GM04503 (cell line): ENCODE measurements around the gene DNAH11.
"Not testable (repeated sequence)": the region's sequence is repeated elsewhere in the genome, so short reads cannot be mapped to it uniquely, and the experiment has no call there.

ENCODE experiments used
- DNase-seq: peaks from one replicate; pipeline ENCODE4 v3.0.0-alpha.2; 2012; ENCODE audit warnings: low read depth

The DNAH11 gene

DNA sequence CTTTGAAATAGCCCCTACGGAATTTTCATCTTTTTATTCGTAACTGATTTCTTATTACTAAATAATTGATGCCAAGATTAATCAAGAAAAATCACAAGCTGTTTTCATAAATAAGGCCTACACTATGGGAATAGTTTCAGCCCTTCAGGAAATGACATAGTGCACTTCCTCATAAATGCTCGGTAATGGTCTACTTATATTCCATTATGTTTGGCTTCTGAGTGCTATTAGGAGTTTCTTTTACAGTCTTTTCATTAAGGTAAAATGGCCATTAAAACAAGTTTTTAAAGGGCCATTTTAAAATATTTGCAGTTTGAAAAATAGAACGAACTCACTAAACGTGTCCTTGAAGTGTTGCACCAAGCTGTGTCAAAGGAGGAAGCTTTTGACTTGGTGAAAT lies 174.5 kb downstream of the DNAH11 start:
- DNase-seq = no peak

DNA sequence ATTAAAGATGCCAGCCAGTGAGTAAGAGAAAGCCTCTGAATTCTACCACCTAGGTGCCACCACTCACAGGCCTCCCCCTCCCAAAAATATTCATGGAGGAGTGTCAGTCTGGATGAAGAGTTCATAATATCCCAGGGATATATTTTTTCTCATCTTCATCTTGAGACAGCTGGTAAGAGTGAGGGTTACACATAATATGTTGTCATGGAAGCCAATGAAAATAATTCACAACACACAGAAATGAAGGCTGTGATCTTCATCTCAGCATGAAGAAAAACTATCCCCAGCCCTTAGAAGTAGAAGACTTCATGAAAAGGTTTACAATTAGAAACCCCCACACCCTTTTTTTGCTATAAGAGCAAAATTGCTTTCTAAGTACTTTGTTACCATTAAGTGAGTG lies 175.6 kb downstream of the DNAH11 start:
- DNase-seq = no peak

DNA sequence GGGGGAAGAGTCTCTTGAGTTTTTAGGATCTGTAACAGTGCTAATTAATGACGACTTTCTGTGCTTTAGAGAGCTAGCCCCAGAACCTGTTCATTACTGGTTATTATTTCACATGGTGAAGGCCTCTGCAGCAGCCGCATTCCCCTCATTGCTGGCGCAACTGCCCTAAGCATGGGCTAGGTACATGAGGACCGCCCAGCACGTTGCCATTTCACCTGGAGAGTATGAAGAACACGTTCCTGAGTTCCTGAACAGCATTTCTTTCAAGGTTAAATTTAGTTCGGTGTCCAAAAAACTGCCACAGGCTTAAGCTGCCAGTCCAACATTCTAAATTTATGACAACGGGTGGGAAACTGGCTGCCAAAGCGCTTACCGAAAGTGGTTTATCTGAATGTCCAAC lies 177.0 kb downstream of the DNAH11 start:
- no peak for DNase-seq

DNA sequence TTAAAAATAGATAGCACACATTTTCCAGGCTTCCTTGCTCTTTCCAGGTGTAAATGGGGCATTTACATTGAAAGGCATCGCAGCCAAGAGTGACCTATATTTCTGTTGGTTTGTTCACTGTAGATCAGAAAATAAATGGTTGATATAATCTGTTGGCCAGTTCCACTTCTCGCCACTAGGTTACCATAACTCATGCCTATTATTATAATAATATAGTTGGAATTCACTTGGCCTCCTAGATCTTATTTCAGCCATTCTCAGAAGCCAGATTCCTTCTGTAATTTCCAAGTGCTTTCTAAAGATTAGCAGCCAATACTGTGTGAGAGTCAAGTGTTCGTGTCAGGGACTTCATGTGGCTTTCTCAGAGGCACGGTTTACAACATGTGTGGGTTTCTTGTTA lies 179.5 kb downstream of the DNAH11 start:
- DNase-seq = no peak

DNA sequence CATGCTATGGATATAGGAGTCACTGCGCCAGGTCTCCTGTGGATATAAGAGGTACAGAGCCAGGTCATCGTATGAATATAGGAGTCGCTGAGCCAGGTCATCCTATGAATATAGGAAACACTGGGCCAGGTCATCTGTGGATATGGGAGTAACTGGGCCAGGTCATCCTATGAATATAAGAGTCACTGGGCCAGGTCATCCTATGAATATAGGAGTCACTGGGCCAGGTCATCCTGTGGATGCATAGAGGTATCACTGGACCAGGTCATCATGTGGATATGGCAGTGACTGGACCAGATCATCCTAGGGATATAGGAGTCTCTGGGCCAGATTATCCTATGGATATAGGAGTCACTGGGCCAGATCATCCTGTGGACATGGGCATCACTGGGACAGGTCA lies 181.7 kb downstream of the DNAH11 start:
- DNase-seq = no peak

DNA sequence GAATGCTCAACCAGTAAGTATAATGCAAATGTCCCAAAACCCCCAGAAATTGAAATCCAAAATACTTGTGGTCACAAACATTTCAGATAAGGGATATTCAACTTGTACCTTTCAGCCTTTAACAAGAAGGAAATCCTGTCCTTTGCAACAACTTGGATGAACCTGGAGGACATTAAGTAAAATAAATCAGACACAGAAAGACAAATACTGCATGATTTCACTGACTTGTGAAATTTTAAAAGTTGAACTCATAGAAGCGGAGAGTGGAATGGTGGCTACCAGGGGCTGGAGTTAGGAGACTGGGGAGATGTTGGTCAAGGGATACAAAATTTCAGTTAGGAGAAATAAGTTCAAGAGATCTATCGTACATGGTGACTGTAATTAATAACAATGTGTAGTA lies 187.6 kb downstream of the DNAH11 start:
- no peak for DNase-seq

DNA sequence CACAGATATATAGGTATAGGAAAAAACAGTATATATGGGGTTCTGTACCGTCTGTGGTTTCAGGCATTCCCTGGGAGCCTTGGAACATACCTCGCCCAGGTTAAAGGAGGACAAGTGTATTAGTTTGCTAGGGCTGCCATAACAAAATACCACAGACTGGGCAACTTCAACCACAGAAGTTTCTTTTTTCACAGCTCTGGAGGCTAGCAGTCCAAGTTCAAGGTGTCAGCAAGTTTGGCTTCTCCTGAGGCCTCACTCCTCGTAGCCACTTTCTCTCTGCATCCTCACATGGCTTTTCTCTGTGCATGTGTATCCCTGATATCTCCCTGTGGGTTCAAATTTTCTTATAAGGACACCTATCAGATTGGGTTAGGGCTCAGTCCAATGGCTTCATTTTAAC lies 189.1 kb downstream of the DNAH11 start:
- no peak for DNase-seq

DNA sequence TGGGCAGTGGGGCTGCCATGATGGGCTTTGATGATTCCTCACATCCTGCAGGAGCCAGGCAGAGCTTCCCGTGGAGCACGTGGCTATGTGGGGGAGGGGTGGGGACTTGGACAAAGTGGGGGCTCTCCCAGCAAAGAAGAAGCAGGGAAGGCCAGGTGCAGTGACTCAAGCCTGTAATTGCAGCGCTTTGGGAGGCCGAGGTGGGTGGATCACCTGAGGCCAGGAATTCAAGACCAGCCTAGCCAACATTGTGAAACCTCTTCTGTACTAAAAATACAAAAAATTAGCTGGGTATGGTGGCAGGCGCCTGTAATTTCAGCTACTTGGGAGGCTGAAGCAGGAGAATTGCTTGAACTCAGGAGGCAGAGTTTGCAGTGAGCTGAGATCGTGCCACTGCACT lies 190.1 kb downstream of the DNAH11 start:
- not testable (repeated sequence) for DNase-seq

DNA sequence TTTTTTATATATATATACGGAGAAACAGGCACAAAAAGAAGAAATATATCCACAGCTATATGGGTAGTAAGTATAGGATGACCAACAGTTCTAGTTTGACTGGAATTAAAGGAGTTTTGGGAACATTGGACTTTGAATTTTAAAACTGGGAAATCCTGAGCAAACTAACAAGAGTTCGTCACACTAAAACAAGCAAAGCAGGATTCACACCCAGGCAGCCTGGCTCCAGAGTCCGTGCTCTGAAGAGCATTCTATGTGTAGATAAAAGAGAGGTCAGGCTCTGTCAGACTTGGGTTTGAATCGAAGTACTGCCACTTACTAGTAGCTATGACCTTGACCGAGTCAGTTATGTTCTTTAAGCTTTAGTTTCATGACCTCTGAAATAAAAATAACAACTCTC lies 191.0 kb downstream of the DNAH11 start:
- no peak for DNase-seq

DNA sequence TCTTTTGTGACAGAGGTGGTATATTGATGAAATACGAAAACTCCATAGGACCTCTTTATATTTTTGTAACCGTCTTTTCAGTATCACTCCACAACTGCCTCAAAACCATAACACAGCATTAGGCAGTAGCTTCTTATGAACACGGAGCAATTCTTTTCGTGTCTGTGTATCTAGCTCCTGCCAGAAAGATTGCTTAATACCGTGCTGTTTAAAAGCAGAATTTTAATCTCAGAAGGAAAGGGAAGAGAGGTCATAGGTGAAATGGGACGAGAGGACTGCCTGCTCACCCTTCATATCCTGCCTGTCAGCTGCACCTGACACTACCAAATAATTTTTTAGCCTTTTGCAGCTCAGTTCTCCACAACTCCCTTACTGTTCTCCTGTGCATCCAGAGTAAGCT lies 200.7 kb downstream of the DNAH11 start:
- DNase-seq = no peak

DNA sequence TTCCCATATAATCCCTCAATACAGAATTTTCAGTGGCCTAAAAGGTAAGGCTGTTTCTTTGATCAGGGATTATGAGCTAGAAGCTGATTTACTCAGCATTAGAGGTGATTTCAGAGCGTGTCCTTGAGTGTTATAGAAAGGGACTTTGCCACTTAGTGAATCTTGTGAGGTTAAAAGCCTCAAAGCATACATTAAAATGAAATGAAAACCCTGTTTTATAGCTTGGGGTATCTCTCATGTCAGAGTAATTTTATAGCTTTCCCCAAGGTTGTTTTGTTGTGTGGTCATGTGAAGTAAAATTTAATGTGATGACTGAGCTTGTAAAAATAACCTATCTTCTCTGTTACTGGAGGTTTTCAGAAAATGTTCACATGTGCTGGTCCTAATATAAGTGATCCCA lies 204.1 kb downstream of the DNAH11 start:
- DNase-seq = no peak

DNA sequence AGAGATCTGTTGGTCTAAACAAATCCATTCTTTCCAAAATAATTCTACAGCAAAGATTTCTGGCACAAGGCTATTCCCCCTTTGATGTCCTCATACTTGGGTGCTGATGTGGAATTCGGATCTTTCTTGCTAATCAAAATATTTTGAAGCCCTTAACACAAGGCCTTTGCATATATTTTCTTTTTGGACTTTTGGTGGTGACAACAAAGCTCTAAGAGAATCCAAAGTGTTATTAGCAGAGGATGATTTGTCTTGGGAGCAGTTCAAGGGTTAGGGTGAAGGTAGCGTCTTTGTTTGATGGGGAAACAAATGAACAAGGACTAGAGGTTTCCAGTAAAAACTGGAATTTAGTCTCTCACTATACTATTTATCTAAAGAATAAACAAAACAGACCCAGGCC lies 205.0 kb downstream of the DNAH11 start:
- DNase-seq = no peak

DNA sequence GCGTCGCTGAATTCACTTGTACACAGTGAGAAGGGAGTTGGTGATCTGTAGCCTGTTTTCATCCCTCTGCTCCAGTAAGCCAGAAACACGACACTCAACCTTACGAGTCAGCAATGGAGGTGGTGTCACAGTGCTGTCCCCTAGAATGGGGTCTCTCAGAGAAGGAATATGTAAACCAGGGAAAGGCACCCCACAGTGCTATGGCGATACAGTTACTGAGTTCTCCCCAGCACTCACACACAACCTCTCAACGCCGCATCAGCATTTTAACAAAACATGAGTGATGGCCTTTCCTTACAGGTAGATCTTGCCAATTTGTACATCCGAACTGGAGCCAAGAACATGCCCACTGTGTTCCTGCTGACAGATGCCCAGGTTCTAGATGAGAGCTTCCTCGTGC lies 206.5 kb downstream of the DNAH11 start:
- DNase-seq = no peak

DNA sequence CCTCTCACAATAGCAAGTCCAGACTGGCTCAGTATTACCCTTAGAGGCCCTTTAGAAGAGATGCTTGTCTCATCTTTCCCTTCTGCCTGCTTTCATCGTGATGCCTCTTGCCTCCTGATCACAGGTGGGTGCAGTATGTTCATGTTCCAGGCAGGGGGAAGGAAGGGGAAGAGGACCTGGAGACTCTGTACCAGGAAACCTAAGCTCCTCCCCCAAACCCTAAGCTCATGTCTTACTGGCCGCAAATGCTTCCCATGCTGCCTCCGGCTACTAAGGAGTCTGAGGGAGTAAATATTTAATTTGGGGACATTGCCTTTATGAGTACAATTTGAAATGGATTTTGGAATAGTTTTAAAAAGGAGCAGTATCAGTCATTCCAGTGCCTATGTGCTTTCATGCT lies 210.2 kb downstream of the DNAH11 start:
- no peak for DNase-seq

DNA sequence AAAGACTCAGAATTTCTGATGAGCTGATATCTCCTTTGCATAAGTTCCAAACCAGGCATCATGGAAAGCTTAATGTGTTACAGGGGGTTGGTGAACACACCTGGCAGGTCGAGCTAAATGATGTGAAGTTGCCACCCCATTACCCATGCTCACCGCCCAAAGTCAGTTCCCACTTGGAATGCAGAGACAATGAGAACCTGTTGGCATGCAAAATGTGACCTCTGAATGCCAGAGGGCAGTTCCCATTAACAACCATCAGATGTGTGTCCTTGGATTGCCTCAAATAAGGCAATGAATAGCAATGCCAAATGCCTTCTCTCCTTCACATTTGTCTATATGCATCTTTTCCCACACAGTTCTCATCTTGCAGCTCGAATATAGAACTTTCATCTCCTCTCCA lies 212.1 kb downstream of the DNAH11 start:
- DNase-seq = no peak

DNA sequence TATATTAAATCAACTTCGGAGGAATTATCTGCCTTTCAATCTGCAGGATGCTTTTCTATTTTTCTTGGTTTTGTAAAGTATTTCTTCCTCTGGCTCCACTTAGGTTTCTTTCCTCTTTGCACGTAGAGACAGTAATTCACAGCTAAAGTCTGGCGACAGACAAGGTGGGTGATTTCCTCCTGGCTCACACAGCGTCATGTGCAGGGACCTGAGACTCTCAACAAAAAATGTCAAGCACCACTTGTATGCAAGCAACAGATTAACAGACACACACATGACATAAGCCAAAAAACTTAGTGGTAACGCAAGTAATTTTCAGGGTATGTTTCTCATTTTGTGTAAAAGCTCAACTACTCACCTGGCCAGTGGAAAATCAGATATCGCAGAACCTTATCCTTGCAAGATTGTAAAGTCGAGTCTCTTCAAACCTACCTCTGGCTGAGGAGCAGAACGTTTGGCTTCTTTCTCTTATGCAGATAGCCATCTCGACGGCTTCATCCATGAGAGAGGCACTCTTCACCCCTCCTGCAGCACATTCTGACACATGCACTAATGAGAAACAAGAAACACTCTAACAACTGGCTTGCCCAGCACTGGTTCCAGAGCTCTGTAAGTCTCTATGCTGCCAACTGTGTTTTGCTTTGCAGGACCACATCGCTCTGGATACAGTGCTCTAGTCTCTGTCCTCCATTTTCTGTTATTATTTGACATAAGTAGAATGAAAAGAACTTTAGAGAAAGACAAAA lies 214.9 kb downstream of the DNAH11 start:
- DNase-seq = no peak

DNA sequence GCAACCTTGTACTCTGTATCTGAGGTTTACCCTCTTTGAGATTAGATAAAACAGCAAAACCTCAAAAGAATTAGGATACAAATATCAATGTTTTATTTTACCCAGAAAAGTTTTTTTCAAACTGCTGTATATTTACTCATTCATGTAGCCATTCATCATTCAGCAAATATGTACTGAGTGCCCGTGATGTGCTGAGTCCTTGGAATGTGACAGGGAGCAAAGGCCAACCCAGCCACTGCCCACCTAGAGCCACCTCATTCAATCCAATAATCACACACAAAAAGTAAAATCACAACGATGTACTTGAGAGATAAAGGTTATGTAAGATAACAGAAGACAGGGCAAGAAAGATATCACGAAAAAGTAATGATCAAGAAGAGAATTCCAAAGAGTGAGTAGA lies 215.4 kb downstream of the DNAH11 start:
- no peak for DNase-seq

DNA sequence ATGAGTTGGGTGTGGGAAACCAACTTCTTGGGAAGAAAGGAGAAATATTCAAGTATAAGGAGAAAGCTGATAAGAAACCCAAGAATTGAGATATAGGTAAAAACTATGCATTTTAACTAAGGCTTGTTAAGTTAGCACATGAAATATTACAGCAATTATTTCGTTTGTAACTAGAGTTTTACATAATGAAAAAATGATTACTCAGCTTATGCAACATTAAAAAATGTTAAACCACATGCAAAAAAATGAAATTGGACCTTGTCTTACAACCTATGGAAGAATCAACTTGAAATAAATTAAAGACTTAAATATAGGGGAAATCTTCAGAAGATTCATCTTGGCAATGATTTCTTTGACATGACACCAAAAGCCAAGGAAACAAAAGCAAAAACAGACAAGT lies 219.6 kb downstream of the DNAH11 start:
- no peak for DNase-seq

DNA sequence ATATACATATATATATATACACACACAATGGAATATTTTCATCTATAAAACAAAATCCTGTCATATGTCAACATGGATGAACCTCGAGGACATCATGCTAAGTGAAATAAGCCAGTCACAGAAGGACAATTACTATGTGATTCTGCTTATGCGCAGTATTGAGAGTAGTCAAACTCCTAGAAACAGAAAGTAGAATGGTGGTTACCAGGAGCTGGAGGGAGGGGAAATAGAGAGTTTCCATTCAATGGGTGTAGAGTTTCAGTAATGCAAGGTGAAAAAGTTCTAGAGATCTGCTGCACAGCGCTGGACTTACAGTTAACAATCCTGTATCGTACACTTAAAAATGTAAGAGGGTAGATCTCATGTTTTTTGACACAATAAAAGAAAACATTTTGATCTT lies 221.0 kb downstream of the DNAH11 start:
- DNase-seq = no peak

DNA sequence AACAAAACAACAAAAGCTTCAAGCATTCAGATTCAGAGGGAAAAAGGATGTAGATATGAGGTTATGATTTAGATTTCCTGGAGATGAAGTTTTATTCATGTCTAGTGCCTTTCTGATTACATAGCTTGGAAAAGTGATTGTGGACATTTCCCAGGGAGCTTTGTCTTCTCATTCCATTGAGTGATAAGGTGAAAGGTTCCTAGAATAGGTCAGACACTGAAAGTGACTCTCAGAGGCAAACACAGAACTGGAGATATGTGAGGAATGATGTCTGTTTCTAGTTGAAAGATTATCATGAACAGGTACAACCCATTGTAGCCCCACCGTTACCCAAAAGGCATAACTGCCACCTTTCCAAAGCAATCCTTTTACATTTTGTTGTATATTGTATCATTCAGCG lies 223.4 kb downstream of the DNAH11 start:
- DNase-seq = no peak

DNA sequence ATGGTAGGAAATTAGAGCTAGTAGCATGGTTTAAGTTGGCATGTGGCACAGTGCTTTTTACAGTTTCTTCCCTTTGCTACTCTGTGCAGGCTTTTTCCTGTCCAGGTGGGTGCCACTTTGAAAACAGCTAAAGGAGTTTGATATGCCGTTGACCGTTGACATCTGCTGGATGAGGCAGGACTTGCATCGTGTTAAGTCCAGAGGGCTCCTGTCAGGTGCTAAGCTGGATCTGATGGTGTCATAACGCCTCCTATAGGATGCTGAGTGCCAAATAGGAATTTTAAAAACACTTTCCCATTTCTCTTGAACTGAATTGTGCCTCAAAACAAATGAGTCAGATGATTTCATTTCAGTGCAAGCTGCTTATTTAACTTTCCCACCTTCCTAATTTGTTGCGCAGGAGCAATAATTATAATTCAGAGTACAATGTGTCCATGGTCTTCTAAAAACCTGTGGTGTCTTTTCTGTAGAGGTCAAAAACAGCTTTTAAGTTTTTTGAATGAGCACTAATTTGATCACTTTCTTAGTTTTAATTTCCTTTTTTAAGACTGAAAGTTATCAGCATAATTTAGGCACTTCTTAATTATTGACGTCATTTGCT lies 224.6 kb downstream of the DNAH11 start:
- no peak for DNase-seq

DNA sequence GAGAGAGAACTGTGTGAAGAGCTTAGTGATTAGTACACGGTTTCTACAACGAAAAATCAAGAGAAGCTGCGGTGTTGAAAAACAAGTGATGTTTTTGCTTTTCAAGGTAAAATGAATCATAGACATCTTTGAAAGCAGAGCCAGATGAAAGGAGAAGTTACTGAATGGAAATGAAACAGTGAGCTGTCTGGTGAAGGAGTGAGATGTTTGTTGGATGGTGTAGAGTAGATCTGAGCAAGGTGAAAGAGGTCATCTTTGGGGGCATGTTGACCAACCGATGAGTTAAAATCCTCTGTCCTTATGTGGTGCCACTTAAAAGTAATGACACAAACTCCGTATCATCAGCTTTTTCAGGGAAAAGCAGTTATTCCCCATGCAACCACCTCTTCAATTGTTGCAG lies 225.4 kb downstream of the DNAH11 start:
- DNase-seq = no peak

DNA sequence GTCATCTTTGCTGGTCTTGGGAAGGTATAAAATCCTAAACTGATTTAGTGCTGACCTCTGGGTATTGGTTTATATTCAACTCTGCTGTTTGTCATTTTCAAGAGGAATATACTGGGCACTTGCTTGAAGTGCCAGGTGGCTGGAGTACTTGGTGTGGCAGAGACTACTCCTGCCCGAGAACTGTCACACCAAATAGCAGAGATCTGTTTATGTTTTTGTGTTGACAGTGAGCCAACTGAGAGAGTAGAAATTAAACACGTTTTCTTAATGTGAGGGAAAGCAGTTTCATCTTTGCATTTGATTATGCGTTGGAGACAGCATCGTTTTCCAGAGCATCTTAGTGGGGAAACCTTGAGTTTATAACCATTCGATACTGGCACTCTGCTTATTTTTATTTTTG lies 228.4 kb downstream of the DNAH11 start:
- no peak for DNase-seq

DNA sequence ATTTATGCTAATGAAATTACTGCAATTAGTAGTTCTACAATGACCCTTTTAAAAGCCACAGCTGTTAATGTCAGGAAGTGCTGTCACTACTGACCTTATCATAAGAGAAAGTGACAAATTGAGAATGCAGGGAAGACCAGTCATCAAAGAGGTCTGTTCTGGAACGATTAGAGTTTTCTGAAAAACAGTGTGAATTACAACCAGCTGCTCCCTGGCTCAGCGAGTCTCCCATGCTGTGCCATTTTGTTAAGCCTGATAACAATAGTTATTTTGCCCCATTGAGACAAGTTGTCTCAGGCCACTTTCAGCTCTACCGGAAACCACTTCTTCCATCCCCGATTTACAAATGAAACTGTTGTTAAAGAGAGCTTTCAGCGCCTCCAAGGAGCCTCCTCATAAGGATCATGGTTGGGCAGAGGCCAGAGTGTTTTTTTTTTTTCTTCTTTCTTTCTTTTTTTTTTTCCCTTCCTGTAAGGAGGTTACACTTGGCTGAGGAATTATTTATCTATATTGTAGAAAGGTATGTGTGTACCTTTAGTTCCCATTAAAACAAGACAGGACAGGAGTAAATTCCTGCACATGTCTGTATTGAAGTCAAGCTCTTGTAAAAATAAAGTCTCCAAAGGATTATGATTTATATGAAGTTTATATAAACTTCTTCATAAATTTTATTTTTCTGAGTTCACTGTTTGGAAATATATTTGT lies 229.2 kb downstream of the DNAH11 start:
- DNase-seq = no peak
